Adrenal gland (tissue), 12 donors: Measurements from ENCODE around the gene UBE3D. TPM values are rescaled to one million over a fixed set of nuclear protein-coding genes. Genes with fewer than 3 reads are reported as not detected.
"Not testable (repeated sequence)": the region's sequence is repeated elsewhere in the genome, so short reads cannot be mapped to it uniquely, and the experiment has no call there.

Experiments
- DNase-seq, 7 donors: peaks; one replicate each; pipeline ENCODE4 v3.0.0-alpha.2; 2019 to 2020
- H3K27ac ChIP-seq, 5 donors: fragments of 200-600 bp; sonication (generic) in 4 of 5; 1 replicate in 3 of 5; 2 replicates in 2 of 5; pipeline versions ENCODE4 v1.5.1 to v1.8.0; 2016 to 2020; ENCODE audit warnings: mild to moderate bottlenecking in 1 of 5
- H3K27me3 ChIP-seq: fragments of 200-600 bp; 2 replicates; pipeline ENCODE4 v1.8.0; 2021
- H3K36me3 ChIP-seq, 2 donors: fragments of 200-600 bp; replicated peaks in 1 of 2; 1 replicate in 1 of 2; 2 replicates in 1 of 2; pipeline versions ENCODE4 v1.5.1 to v1.8.0; 2018 to 2022
- H3K4me1 ChIP-seq, 2 donors: fragments of 200-600 bp; replicated peaks in 1 of 2; 1 replicate in 1 of 2; 2 replicates in 1 of 2; pipeline versions ENCODE4 v1.5.1 to v1.8.0; 2018 to 2021
- H3K4me3 ChIP-seq, 4 donors: fragments of 200-600 bp; sonication (generic) in 3 of 4; one replicate each; pipeline ENCODE4 v1.5.1; 2016 to 2018
- H3K9me3 ChIP-seq, 3 donors: fragments of 200-600 bp; sonication (generic) in 1 of 3; replicated peaks in 1 of 3; 1 replicate in 2 of 3; 2 replicates in 1 of 3; pipeline versions ENCODE4 v1.5.1 to v1.8.0; 2016 to 2021
- POLR2A ChIP-seq, 2 donors: fragments of 450-650 bp; IDR thresholded peaks; one replicate each; pipeline ENCODE4 v1.6.1; 2017; ENCODE audit warnings: antibody characterized with exemption in 2 of 2, mild to moderate bottlenecking in 2 of 2, moderate library complexity in 1 of 2
- WGBS, 4 donors: extraction: QIAGEN DNeasy Blood & Tissue Kit in 2 of 4; methylation state at CpG; one replicate each; pipeline versions ENCODE4 v1.1.5 to v1.1.7; 2013 to 2017; 5-methylcytosine and 5-hydroxymethylcytosine counted together
- intact Hi-C, 2 donors: fragments of 100-400 bp; cut with DNase I; formaldehyde crosslinking; loops; one replicate each; pipeline versions ENCODE4 v1.14.1 to v1.15.0; 2022 to 2023
- polyA plus RNA-seq, 3 donors: library from polyadenylated mRNA; stranded (reverse); fragments of 200-250 nt in 2 of 3; fragments of 350-450 nt in 1 of 3; fragmentation: Illumina TruSeq in 1 of 3; extraction: RNeasy Lipid Tissue Mini Kit (QIAGEN cat#74804) in 1 of 3; gene quantifications; one replicate each; pipeline ENCODE4 v1.2.3, GENCODE V29; 2013 to 2014
- total RNA-seq, 9 donors: library from RNA; depleted of rRNA in 4 of 9; stranded (reverse); fragments of >200 nt in 4 of 9; fragments of 120-200 nt in 1 of 9; fragmentation: NEBNext Ultra II Directional in 1 of 9; extraction: Animal tissue kit (Norgen Biotek cat#: 25700) in 1 of 9; gene quantifications; one replicate each; pipeline versions ENCODE4 v1.1.0 to v1.2.4, GENCODE V29; 2013 to 2023
- TF ChIP-seq, protein P1 (sequence below), 6 experiments: fragments of 450-650 bp in 4 of 6; fragments of 200-600 bp in 2 of 6; sonication (generic) in 1 of 6; IDR thresholded peaks; 1 replicate in 5 of 6; 2 replicates in 1 of 6; pipeline versions ENCODE4 v1.5.1 to v1.8.0; 2016 to 2021; ENCODE audit warnings: antibody characterized with exemption in 6 of 6, mild to moderate bottlenecking in 2 of 6, moderate library complexity in 1 of 6
- donor health status: healthy with polysubstance abuse.
- donor health status: Bipolar disorder and iron deficiency.
- donor health status: DM: yes; HTN: yes; CAD: no.
- donor health status: DM: no; HTN: no; CAD: no.
- donor health status: DM: no; HTN: no; CAD: no.
- donor health status: DM: yes; HTN: yes; CAD: no.

The UBE3D gene
- total and polyA plus RNA-seq, 12 donors = 1.3 to 15.9 (median 7.7) TPM

- DNase-seq = no peak
- intact Hi-C loops = no loop called here
- H3K27me3 ChIP-seq = no peaks in the 10 kb centered on the region
- 63 to 79% (median 69%) methylated on average over 4 of the region's 4 CpGs for WGBS, 4 donors
- H3K4me3 ChIP-seq = no peak overlapping the region
- no peak for TF ChIP-seq POLR2A (IDR thresholded peaks at IDR 0.05)
- TF ChIP-seq, protein P1, sequence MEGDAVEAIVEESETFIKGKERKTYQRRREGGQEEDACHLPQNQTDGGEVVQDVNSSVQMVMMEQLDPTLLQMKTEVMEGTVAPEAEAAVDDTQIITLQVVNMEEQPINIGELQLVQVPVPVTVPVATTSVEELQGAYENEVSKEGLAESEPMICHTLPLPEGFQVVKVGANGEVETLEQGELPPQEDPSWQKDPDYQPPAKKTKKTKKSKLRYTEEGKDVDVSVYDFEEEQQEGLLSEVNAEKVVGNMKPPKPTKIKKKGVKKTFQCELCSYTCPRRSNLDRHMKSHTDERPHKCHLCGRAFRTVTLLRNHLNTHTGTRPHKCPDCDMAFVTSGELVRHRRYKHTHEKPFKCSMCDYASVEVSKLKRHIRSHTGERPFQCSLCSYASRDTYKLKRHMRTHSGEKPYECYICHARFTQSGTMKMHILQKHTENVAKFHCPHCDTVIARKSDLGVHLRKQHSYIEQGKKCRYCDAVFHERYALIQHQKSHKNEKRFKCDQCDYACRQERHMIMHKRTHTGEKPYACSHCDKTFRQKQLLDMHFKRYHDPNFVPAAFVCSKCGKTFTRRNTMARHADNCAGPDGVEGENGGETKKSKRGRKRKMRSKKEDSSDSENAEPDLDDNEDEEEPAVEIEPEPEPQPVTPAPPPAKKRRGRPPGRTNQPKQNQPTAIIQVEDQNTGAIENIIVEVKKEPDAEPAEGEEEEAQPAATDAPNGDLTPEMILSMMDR (IDR thresholded peaks at IDR 0.05) = no peak
- H3K27ac ChIP-seq = no peak overlapping the region
- no peaks in the 10 kb centered on the region for H3K36me3 ChIP-seq
- no peaks in the 10 kb centered on the region for H3K4me1 ChIP-seq
- H3K9me3 ChIP-seq = peaks cover 0 to 5% (median 0%) of the 10 kb centered on the region in 3 donors
Observed at GRCh38 chr6:82953871-82954270, 111.8 kb downstream of the UBE3D start.

- intact Hi-C loops = no loop called here
- no peak for DNase-seq
- Histone ChIP-seq H3K9me3 (peaks cover 0 to 10% (median 0%) of the 10 kb centered on the region in 3 donors), H3K4me3 (no peak overlapping the region), H3K36me3 (no peaks in the 10 kb centered on the region), H3K4me1 (no peaks in the 10 kb centered on the region), H3K27ac (no peak overlapping the region), H3K27me3 (no peaks in the 10 kb centered on the region)
- WGBS, 4 donors = 90 to 100% (median 96%) methylated on average over 1 of the region's 1 CpG
- TF ChIP-seq POLR2A (IDR thresholded peaks at IDR 0.05) = no peak
- TF ChIP-seq, protein P1 (IDR thresholded peaks at IDR 0.05) = no peak
Observed at GRCh38 chr6:82951935-82952334, 113.7 kb downstream of the UBE3D start.

GRCh38 chr6:82951389-82951788, 114.3 kb downstream of the UBE3D start:
- no peak for DNase-seq
- no peaks in the 10 kb centered on the region for H3K4me1 ChIP-seq
- no peak overlapping the region for H3K4me3 ChIP-seq
- intact Hi-C loops = no loop called here
- H3K36me3 ChIP-seq = no peaks in the 10 kb centered on the region
- TF ChIP-seq POLR2A (IDR thresholded peaks at IDR 0.05) = no peak
- TF ChIP-seq, protein P1 (IDR thresholded peaks at IDR 0.05) = no peak
- 83 to 93% (median 90%) methylated on average over 1 of the region's 1 CpG for WGBS, 4 donors
- no peak overlapping the region for H3K27ac ChIP-seq
- no peaks in the 10 kb centered on the region for H3K27me3 ChIP-seq
- H3K9me3 ChIP-seq = peaks cover 0 to 10% (median 0%) of the 10 kb centered on the region in 3 donors

DNA sequence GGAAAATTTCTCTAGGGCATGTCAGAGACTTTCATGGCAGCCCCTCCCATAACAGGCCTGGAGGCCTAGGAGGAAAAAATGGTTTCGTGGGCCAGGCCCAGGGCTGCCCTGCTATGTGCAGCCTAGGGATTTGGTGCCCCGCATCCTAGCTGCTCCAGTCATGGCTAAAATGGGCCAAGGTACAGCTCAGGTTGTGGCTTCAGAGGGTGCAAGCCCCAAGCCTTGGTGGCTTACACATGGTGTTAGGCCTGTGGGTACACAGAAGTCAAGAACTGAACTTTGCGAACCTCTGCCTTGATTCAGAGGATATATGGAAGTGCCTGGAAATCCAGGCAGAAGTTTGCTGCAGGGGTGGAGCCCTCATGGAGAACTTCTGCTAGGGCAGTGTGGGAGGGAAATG, 134.7 kb downstream of the UBE3D start:
- H3K4me1 ChIP-seq, DNase-seq, intact Hi-C loops, H3K27ac ChIP-seq, H3K4me3 ChIP-seq, H3K27me3 ChIP-seq, H3K36me3 ChIP-seq: not testable (repeated sequence)
- WGBS, 4 donors = 94 to 100% (median 99%) methylated on average over 3 of the region's 3 CpGs
- H3K9me3 ChIP-seq = peaks cover 0 to 10% (median 0%) of the 10 kb centered on the region in 3 donors

- H3K9me3 ChIP-seq = peaks cover 0 to 4% (median 0%) of the 10 kb centered on the region in 3 donors
- no peaks in the 10 kb centered on the region for H3K27me3 ChIP-seq
- TF ChIP-seq, protein P1 (IDR thresholded peaks at IDR 0.05) = no peak
- TF ChIP-seq POLR2A (IDR thresholded peaks at IDR 0.05) = no peak
- no peak for DNase-seq
- 58 to 71% (median 63%) methylated on average over 3 of the region's 3 CpGs for WGBS, 4 donors
- H3K27ac ChIP-seq = no peak overlapping the region
- no peaks in the 10 kb centered on the region for H3K4me1 ChIP-seq
- intact Hi-C loops = no loop called here
- no peaks in the 10 kb centered on the region for H3K36me3 ChIP-seq
- H3K4me3 ChIP-seq = no peak overlapping the region
Observed at GRCh38 chr6:82924799-82925535, 140.7 kb downstream of the UBE3D start.
